Suprapubic skin (tissue), 4 donors: ENCODE measurements around the gene NAA60.

Experiments
- EP300 ChIP-seq: sonication (generic); formaldehyde crosslinking; IDR thresholded peaks from one replicate; pipeline ENCODE4 v1.6.1; 2017; ENCODE audit warnings: antibody characterized with exemption
- POLR2AphosphoS5 ChIP-seq, 3 donors: sonication (generic); formaldehyde crosslinking; IDR thresholded peaks; one replicate each; pipeline ENCODE4 v1.6.1; 2017; ENCODE audit warnings: antibody characterized with exemption in 3 of 3
- TF ChIP-seq, protein P1 (sequence below), 2 donors: fragments of 200-600 bp in 1 of 2; fragments of 450-650 bp in 1 of 2; sonication (generic) in 1 of 2; IDR thresholded peaks; one replicate each; pipeline ENCODE4 v1.5.1; 2016 to 2019; ENCODE audit warnings: antibody characterized with exemption in 2 of 2, mild to moderate bottlenecking in 1 of 2, moderate library complexity in 1 of 2

DNA sequence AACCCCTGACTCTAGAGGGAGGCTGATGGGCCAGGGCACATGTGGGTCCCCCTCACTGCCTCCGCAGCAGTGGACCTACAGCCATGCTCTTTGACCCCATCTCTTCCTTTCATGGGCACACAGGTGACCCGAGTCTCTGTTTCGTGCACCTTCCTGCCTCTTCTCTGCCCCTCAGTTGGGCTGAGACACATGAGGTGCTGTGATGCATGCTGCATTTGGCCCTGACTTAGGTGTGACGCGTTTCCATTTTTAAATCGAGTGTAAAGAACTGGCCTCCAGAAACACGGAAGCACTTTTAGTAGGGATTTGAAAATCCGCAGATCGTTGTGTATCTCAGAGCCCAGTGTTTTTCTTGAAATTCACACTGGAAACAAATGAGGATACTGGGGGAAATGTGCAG is 27.2 kb downstream of the NAA60 start:
- TF ChIP-seq, protein P1, sequence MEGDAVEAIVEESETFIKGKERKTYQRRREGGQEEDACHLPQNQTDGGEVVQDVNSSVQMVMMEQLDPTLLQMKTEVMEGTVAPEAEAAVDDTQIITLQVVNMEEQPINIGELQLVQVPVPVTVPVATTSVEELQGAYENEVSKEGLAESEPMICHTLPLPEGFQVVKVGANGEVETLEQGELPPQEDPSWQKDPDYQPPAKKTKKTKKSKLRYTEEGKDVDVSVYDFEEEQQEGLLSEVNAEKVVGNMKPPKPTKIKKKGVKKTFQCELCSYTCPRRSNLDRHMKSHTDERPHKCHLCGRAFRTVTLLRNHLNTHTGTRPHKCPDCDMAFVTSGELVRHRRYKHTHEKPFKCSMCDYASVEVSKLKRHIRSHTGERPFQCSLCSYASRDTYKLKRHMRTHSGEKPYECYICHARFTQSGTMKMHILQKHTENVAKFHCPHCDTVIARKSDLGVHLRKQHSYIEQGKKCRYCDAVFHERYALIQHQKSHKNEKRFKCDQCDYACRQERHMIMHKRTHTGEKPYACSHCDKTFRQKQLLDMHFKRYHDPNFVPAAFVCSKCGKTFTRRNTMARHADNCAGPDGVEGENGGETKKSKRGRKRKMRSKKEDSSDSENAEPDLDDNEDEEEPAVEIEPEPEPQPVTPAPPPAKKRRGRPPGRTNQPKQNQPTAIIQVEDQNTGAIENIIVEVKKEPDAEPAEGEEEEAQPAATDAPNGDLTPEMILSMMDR (IDR thresholded peaks at IDR 0.05) = no peak
- no peak for TF ChIP-seq EP300
- no peak for TF ChIP-seq POLR2AphosphoS5 (IDR thresholded peaks at IDR 0.05)
